Tibial nerve (tissue), 4 donors: Measurements from ENCODE around the gene AFAP1L2. TPM values are rescaled to one million over a fixed set of nuclear protein-coding genes. Genes with fewer than 3 reads are reported as not detected.

Source experiments
- DNase-seq, 2 donors: peaks; one replicate each; pipeline ENCODE4 v3.0.0-alpha.2; 2019; ENCODE audit warnings: low spot score in 2 of 2
- H3K27ac ChIP-seq, 4 donors: fragments of 200-600 bp; sonication (generic) in 3 of 4; one replicate each; pipeline ENCODE4 v1.5.1; 2017 to 2019; ENCODE audit warnings: mild to moderate bottlenecking in 1 of 4
- H3K27me3 ChIP-seq, 2 donors: fragments of 200-600 bp; sonication (generic) in 1 of 2; one replicate each; pipeline versions ENCODE4 v1.5.1 to v1.6.0; 2017 to 2019
- H3K36me3 ChIP-seq, 3 donors: fragments of 200-600 bp; sonication (generic); one replicate each; pipeline ENCODE4 v1.5.1; 2018 to 2019
- H3K4me1 ChIP-seq, 4 donors: fragments of 200-600 bp; sonication (generic) in 3 of 4; one replicate each; pipeline ENCODE4 v1.5.1; 2017 to 2019
- H3K4me3 ChIP-seq, 4 donors: fragments of 200-600 bp; sonication (generic) in 3 of 4; one replicate each; pipeline ENCODE4 v1.5.1; 2017 to 2019; ENCODE audit warnings: mild to moderate bottlenecking in 1 of 4, moderate library complexity in 1 of 4
- H3K9me3 ChIP-seq, 4 donors: fragments of 200-600 bp; sonication (generic) in 3 of 4; one replicate each; pipeline ENCODE4 v1.5.1; 2017 to 2019
- CTCF ChIP-seq, 5 experiments: fragments of 200-600 bp in 3 of 5; fragments of 450-650 bp in 2 of 5; sonication (generic) in 3 of 5; IDR thresholded peaks; one replicate each; pipeline ENCODE4 v1.5.1; 2016 to 2019; ENCODE audit warnings: antibody characterized with exemption in 5 of 5, mild to moderate bottlenecking in 3 of 5, moderate library complexity in 2 of 5
- EP300 ChIP-seq, 2 donors: sonication (generic); formaldehyde crosslinking; IDR thresholded peaks; one replicate each; pipeline ENCODE4 v1.6.1; 2017; ENCODE audit warnings: antibody characterized with exemption in 2 of 2, mild to moderate bottlenecking in 1 of 2
- POLR2A ChIP-seq, 2 donors: fragments of 450-650 bp; IDR thresholded peaks; one replicate each; pipeline ENCODE4 v1.6.1; 2017; ENCODE audit warnings: antibody characterized with exemption in 2 of 2, mild to moderate bottlenecking in 2 of 2, moderate library complexity in 2 of 2
- WGBS, 2 donors: methylation state at CpG; one replicate each; pipeline ENCODE4 v1.1.5; 2018; 5-methylcytosine and 5-hydroxymethylcytosine counted together
- total RNA-seq, 4 donors: library from RNA; depleted of rRNA; stranded (reverse); fragments of >200 nt; gene quantifications; one replicate each; pipeline ENCODE4 v1.1.0, GENCODE V29; 2016

The AFAP1L2 gene
- total RNA-seq, 4 donors from 2014 or later, result 96.3 to 176 (median 127) TPM

- WGBS, 2 donors, result 0% methylated on average over 1 of the region's 1 CpG
- Histone ChIP-seq H3K4me1 (no peaks in the 10 kb centered on the region), H3K4me3 (no peak overlapping the region), H3K9me3 (peaks cover 0 to 26% (median 8%) of the 10 kb centered on the region in 4 donors), H3K27ac (no peak overlapping the region), H3K27me3 (no peaks in the 10 kb centered on the region), H3K36me3 (peaks cover 6 to 96% (median 19%) of the 10 kb centered on the region in 3 donors)
- TF ChIP-seq POLR2A (IDR thresholded peaks at IDR 0.05) (no peak), EP300 (IDR thresholded peaks at IDR 0.05) (no peak), CTCF (IDR thresholded peaks at IDR 0.05) (no peak)
- DNase-seq, result no peak
Observed at GRCh38 chr10:114295393-114295792, 108.9 kb downstream of the AFAP1L2 start.

- H3K9me3 ChIP-seq, result peaks cover 0 to 26% (median 8%) of the 10 kb centered on the region in 4 donors
- TF ChIP-seq POLR2A (IDR thresholded peaks at IDR 0.05), result no peak
- TF ChIP-seq EP300 (IDR thresholded peaks at IDR 0.05), result no peak
- TF ChIP-seq CTCF (IDR thresholded peaks at IDR 0.05), result no peak
- H3K27ac ChIP-seq, result no peak overlapping the region
- no peak overlapping the region for H3K4me3 ChIP-seq
- no peaks in the 10 kb centered on the region for H3K27me3 ChIP-seq
- peaks cover 5 to 91% (median 19%) of the 10 kb centered on the region in 3 donors for H3K36me3 ChIP-seq
- H3K4me1 ChIP-seq, result peaks cover 0 to under 1% (median 0%) of the 10 kb centered on the region in 4 donors
- no peak for DNase-seq
Observed at GRCh38 chr10:114294549-114294948, 109.8 kb downstream of the AFAP1L2 start.

GRCh38 chr10:114293075-114293474, 111.2 kb downstream of the AFAP1L2 start:
- 62 to 66% methylated on average over 5 of the region's 5 CpGs for WGBS, 2 donors
- Histone ChIP-seq H3K27ac (peak overlapping the region in 1 of 4 donors; percentile 11), H3K4me3 (no peak overlapping the region), H3K4me1 (peaks cover 0 to 15% (median 0%) of the 10 kb centered on the region in 4 donors), H3K27me3 (no peaks in the 10 kb centered on the region), H3K9me3 (peaks cover 0 to 26% (median 8%) of the 10 kb centered on the region in 4 donors), H3K36me3 (peaks cover 5 to 77% (median 19%) of the 10 kb centered on the region in 3 donors)
- TF ChIP-seq POLR2A (IDR thresholded peaks at IDR 0.05) (no peak), EP300 (IDR thresholded peaks at IDR 0.05) (no peak), CTCF (IDR thresholded peaks at IDR 0.05) (no peak)
- DNase-seq, result no peak

- Histone ChIP-seq H3K27me3 (no peaks in the 10 kb centered on the region), H3K4me3 (no peak overlapping the region), H3K4me1 (peaks cover 0 to 24% (median 0%) of the 10 kb centered on the region in 4 donors), H3K36me3 (peaks cover 0 to 61% (median 13%) of the 10 kb centered on the region in 3 donors), H3K9me3 (peaks cover 0 to 17% (median 8%) of the 10 kb centered on the region in 4 donors), H3K27ac (no peak overlapping the region)
- DNase-seq, result no peak
- 73 to 79% methylated on average over 8 of the region's 8 CpGs for WGBS, 2 donors
- TF ChIP-seq CTCF (IDR thresholded peaks at IDR 0.05), result no peak
- TF ChIP-seq EP300 (IDR thresholded peaks at IDR 0.05), result no peak
- TF ChIP-seq POLR2A (IDR thresholded peaks at IDR 0.05), result no peak
Observed at GRCh38 chr10:114291516-114291915, 112.8 kb downstream of the AFAP1L2 start.

GRCh38 chr10:114291076-114291475, 113.2 kb downstream of the AFAP1L2 start:
- TF ChIP-seq EP300 (IDR thresholded peaks at IDR 0.05) (no peak), CTCF (IDR thresholded peaks at IDR 0.05) (no peak), POLR2A (IDR thresholded peaks at IDR 0.05) (no peak)
- peaks cover 0 to 28% (median 0%) of the 10 kb centered on the region in 4 donors for H3K4me1 ChIP-seq
- no peak overlapping the region for H3K4me3 ChIP-seq
- H3K9me3 ChIP-seq, result peaks cover 0 to 12% (median 6%) of the 10 kb centered on the region in 4 donors
- H3K36me3 ChIP-seq, result peaks cover 0 to 57% (median 9%) of the 10 kb centered on the region in 3 donors
- H3K27ac ChIP-seq, result no peak overlapping the region
- no peaks in the 10 kb centered on the region for H3K27me3 ChIP-seq
- whole genome bisulfite sequencing, 2 donors, result 92 to 93% methylated on average over 7 of the region's 7 CpGs
- DNase-seq, result no peak
